PFSK-1 (cell line): ENCODE results near the gene C1S.

Experiments used
- FOXP2 ChIP-seq: optimal IDR thresholded peaks from 2 replicates; pipeline ENCODE3; 2011; ENCODE audit warnings: borderline replicate concordance, control low read depth, inconsistent platforms; ENCODE audit not compliant: insufficient read depth; ENCODE audit errors: extremely low read length, extremely low read depth
- POLR2AphosphoS5 ChIP-seq: IDR thresholded peaks from 2 replicates; pipeline ENCODE4 v1.6.1; 2012; ENCODE audit warnings: low read depth, mild to moderate bottlenecking, control low read depth, low read length, moderate library complexity
- SIN3A ChIP-seq: IDR thresholded peaks from 2 replicates; pipeline ENCODE4 v1.6.1; 2012; ENCODE audit warnings: mild to moderate bottlenecking, low read length, moderate library complexity, borderline replicate concordance; ENCODE audit not compliant: insufficient read depth
- TAF1 ChIP-seq: IDR thresholded peaks from 2 replicates; pipeline ENCODE4 v1.6.1; 2012; ENCODE audit warnings: low read length, control low read depth, borderline replicate concordance; ENCODE audit not compliant: insufficient read depth
- TF ChIP-seq, protein P1 (sequence below), 2 experiments: IDR thresholded peaks; 2 replicates each; pipeline versions ENCODE4 v1.6.1 to v1.8.0; 2011 to 2012; ENCODE audit warnings: low read depth in 2 of 2, low read length in 2 of 2, control low read depth in 1 of 2, inconsistent platforms in 1 of 2, mild to moderate bottlenecking in 1 of 2, moderate library complexity in 1 of 2; ENCODE audit not compliant: insufficient read depth in 1 of 2

DNA sequence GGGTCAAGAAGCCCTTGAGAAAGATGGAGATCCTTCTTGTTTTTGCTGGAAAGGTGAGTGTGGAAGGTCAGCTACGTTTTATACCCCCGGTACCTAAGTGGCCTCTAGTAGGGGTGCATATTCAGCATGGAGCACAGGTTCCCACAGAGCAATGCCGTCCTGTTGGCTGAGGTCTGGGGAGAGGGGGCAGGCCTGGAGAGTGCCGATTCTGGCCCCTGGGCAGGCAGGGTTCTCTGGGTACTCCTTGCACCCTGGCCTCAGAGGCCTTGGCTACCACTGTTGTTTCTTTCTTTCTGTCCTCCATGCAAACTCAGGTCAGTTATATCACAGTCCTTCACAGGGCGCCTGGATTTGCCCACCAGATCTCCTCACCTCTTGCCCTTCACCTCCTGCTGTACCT is 59.6 kb downstream of the C1S start:
- TF ChIP-seq, protein P1, sequence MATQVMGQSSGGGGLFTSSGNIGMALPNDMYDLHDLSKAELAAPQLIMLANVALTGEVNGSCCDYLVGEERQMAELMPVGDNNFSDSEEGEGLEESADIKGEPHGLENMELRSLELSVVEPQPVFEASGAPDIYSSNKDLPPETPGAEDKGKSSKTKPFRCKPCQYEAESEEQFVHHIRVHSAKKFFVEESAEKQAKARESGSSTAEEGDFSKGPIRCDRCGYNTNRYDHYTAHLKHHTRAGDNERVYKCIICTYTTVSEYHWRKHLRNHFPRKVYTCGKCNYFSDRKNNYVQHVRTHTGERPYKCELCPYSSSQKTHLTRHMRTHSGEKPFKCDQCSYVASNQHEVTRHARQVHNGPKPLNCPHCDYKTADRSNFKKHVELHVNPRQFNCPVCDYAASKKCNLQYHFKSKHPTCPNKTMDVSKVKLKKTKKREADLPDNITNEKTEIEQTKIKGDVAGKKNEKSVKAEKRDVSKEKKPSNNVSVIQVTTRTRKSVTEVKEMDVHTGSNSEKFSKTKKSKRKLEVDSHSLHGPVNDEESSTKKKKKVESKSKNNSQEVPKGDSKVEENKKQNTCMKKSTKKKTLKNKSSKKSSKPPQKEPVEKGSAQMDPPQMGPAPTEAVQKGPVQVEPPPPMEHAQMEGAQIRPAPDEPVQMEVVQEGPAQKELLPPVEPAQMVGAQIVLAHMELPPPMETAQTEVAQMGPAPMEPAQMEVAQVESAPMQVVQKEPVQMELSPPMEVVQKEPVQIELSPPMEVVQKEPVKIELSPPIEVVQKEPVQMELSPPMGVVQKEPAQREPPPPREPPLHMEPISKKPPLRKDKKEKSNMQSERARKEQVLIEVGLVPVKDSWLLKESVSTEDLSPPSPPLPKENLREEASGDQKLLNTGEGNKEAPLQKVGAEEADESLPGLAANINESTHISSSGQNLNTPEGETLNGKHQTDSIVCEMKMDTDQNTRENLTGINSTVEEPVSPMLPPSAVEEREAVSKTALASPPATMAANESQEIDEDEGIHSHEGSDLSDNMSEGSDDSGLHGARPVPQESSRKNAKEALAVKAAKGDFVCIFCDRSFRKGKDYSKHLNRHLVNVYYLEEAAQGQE (IDR thresholded peaks at IDR 0.05; ENCODE audit: insufficient read depth in 1 of 2, low read depth in 2 of 2, low read length in 2 of 2): no peak
- no peak for TF ChIP-seq POLR2AphosphoS5
- TF ChIP-seq TAF1: no peak
- TF ChIP-seq SIN3A: no peak
- no peak for TF ChIP-seq FOXP2
